ENCODE results near the gene FADD. TPM values are rescaled to one million over a fixed set of nuclear protein-coding genes. Genes with fewer than 3 reads are reported as not detected.
"Not testable (repeated sequence)": the region's sequence is repeated elsewhere in the genome, so short reads cannot be mapped to it uniquely, and the experiment has no call there.

The FADD gene
- total RNA-seq, 1 experiment from 2014 or later, result 23.2 TPM

GRCh38 chr11:70204466-70204799, 1.3 kb downstream of the FADD start:
- DNase-seq (ENCODE audit: low spot score), result no peak

- no peak for DNase-seq (ENCODE audit: low spot score)
Observed at GRCh38 chr11:70205049-70205725, 2.1 kb downstream of the FADD start.

- DNase-seq (ENCODE audit: low spot score), result no peak
Observed at GRCh38 chr11:70205766-70206165, 2.7 kb downstream of the FADD start.

- no peak for DNase-seq (ENCODE audit: low spot score)
Observed at GRCh38 chr11:70206226-70206981, 3.3 kb downstream of the FADD start.

- DNase-seq (ENCODE audit: low spot score), result no peak
Observed at GRCh38 chr11:70206982-70207376, 3.9 kb downstream of the FADD start.

- no peak for DNase-seq (ENCODE audit: low spot score)
Observed at GRCh38 chr11:70207531-70208131, 4.5 kb downstream of the FADD start.

GRCh38 chr11:70209391-70209912, 6.4 kb downstream of the FADD start:
- DNase-seq (ENCODE audit: low spot score), result no peak

GRCh38 chr11:70210051-70210501, 7.0 kb downstream of the FADD start:
- DNase-seq (ENCODE audit: low spot score), result no peak

GRCh38 chr11:70210530-70210929, 7.4 kb downstream of the FADD start:
- DNase-seq (ENCODE audit: low spot score), result no peak

GRCh38 chr11:70212227-70212811, 9.2 kb downstream of the FADD start:
- no peak for DNase-seq (ENCODE audit: low spot score)

GRCh38 chr11:70217388-70217787, 14.3 kb downstream of the FADD start:
- DNase-seq (ENCODE audit: low spot score), result not testable (repeated sequence)

- not testable (repeated sequence) for DNase-seq (ENCODE audit: low spot score)
Observed at GRCh38 chr11:70218076-70218475, 15.0 kb downstream of the FADD start.

GRCh38 chr11:70220136-70220535, 17.0 kb downstream of the FADD start:
- no peak for DNase-seq (ENCODE audit: low spot score)

- no peak for DNase-seq (ENCODE audit: low spot score)
Observed at GRCh38 chr11:70220920-70221319, 17.8 kb downstream of the FADD start.

GRCh38 chr11:70225681-70226177, 22.6 kb downstream of the FADD start:
- no peak for DNase-seq (ENCODE audit: low spot score)

- DNase-seq (ENCODE audit: low spot score), result no peak
Observed at GRCh38 chr11:70226183-70226582, 23.1 kb downstream of the FADD start.

- DNase-seq (ENCODE audit: low spot score), result no peak
Observed at GRCh38 chr11:70226967-70227366, 23.9 kb downstream of the FADD start.

- no peak for DNase-seq (ENCODE audit: low spot score)
Observed at GRCh38 chr11:70229737-70230136, 26.6 kb downstream of the FADD start.

GRCh38 chr11:70230151-70230839, 27.2 kb downstream of the FADD start:
- no peak for DNase-seq (ENCODE audit: low spot score)

GRCh38 chr11:70230840-70231710, 28.0 kb downstream of the FADD start:
- no peak for DNase-seq (ENCODE audit: low spot score)

- no peak for DNase-seq (ENCODE audit: low spot score)
Observed at GRCh38 chr11:70233034-70233433, 29.9 kb downstream of the FADD start.

Data from H4 (cell line).